Hepatocyte (in vitro differentiated cells): ENCODE data around the gene LRP1B.

Source experiments
- CTCF ChIP-seq: fragments of 200-600 bp; sonication (generic); IDR thresholded peaks from 2 replicates; pipeline ENCODE4 v1.5.1; 2016; ENCODE audit warnings: antibody characterized with exemption, mild to moderate bottlenecking; ENCODE audit not compliant: poor library complexity
- EZH2phosphoT487 ChIP-seq: fragments of 200-600 bp; sonication (generic); IDR thresholded peaks from one replicate; pipeline ENCODE4 v1.6.1; 2018; ENCODE audit warnings: antibody characterized with exemption, mild to moderate bottlenecking, low read depth, moderate library complexity; ENCODE audit not compliant: unreplicated experiment, severe bottlenecking

GRCh38 chr2:140262908-140263307 lies 1867.9 kb downstream of the LRP1B start:
- TF ChIP-seq EZH2phosphoT487: no peak
- no peak for TF ChIP-seq CTCF
